Astrocyte (in vitro differentiated cells and primary cell): Measurements from ENCODE around the gene IGFBP7.

Experiments used
- EZH2 ChIP-seq: IDR thresholded peaks from 2 replicates; pipeline ENCODE4 v1.6.1; 2012; ENCODE audit warnings: mild to moderate bottlenecking, low read length, inconsistent platforms; ENCODE audit not compliant: insufficient read depth
- TF ChIP-seq, protein P1 (sequence below): IDR thresholded peaks from 2 replicates; pipeline ENCODE4 v1.5.1; 2011; ENCODE audit warnings: low read depth, mild to moderate bottlenecking, inconsistent platforms, low read length, moderate library complexity; ENCODE audit not compliant: insufficient read depth

DNA sequence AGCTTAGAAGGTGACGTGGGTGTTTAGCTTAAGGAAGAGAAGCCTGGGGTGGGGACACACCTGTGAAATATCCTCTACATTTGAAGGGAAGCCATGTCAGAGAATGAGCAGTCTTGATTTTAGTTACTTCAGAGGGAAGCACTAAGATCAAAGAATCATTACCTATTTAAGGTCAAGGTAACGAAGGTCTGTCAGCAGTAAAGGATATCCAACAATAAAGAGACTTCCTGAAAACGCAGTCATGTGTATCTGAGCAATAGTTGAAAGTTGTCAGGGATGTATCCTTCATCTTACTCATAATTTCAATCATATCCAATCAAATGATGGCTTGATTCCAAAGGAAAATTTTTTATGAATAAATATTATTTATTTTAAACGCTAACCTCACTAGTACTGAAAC lies 33.5 kb downstream of the IGFBP7 start:
- TF ChIP-seq, protein P1, sequence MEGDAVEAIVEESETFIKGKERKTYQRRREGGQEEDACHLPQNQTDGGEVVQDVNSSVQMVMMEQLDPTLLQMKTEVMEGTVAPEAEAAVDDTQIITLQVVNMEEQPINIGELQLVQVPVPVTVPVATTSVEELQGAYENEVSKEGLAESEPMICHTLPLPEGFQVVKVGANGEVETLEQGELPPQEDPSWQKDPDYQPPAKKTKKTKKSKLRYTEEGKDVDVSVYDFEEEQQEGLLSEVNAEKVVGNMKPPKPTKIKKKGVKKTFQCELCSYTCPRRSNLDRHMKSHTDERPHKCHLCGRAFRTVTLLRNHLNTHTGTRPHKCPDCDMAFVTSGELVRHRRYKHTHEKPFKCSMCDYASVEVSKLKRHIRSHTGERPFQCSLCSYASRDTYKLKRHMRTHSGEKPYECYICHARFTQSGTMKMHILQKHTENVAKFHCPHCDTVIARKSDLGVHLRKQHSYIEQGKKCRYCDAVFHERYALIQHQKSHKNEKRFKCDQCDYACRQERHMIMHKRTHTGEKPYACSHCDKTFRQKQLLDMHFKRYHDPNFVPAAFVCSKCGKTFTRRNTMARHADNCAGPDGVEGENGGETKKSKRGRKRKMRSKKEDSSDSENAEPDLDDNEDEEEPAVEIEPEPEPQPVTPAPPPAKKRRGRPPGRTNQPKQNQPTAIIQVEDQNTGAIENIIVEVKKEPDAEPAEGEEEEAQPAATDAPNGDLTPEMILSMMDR = no peak
- no peak for TF ChIP-seq EZH2
